HPDE6-E6E7 (cell line): Measurements from ENCODE around the gene PITX3.

Experiments
- DNase-seq: peaks from one replicate; pipeline ENCODE4 v3.0.0; 2011; ENCODE audit warnings: missing footprints; ENCODE audit errors: extremely low spot score

Gene PITX3

GRCh38 chr10:102241444-102242117 lies at the start of gene PITX3:
Gene PITX3, minus strand, starts transcription at chr10:102241512. Its CDS starts 9,432 bp downstream, at chr10:102232080.
- peak; percentile 87 for DNase-seq

DNA sequence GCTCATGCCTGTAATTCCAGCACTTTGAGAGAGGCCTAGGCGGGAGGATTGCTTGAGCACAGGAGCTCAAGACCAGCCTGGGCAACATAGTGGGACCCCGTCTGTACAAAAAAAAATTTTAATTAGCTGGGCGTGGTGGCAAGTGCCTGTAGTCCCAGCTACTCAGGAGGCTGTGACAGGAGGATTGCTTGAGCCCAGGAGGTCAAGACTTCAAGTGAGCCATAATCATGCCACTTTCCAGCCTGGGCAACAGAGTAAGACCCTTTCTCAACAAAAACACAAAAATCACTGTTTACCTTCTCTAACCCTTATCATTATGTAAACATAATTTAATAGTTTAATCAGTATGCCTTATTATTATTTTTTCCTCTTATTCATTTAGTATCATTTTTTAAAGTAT lies 48.5 kb upstream of the PITX3 start:
- no peak for DNase-seq

GRCh38 chr10:102289356-102289755 lies 48.0 kb upstream of the PITX3 start:
- DNase-seq, result no peak

- no peak for DNase-seq
These were observed 46.7 kb upstream of the PITX3 start for GRCh38 chr10:102287991-102288390.

DNA sequence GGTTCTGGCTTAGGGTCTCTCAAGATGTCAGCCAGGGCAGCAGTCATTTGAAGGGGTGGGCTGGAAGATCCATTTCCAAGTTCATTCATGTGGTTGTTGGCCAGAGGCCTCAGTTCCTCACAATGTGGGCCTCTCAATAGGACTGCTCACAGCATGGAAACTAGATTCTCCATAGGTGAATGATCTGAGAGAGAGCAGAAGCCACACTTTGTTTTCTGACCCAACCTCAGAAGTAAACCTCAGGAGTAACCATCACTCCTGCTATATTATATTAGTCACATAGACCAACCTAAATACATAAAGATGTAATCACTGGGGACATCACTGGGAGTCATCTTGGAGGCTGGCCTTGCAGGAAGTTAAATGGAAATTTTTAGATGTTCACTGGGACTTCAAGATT lies 46.2 kb upstream of the PITX3 start:
- DNase-seq, result no peak

DNA sequence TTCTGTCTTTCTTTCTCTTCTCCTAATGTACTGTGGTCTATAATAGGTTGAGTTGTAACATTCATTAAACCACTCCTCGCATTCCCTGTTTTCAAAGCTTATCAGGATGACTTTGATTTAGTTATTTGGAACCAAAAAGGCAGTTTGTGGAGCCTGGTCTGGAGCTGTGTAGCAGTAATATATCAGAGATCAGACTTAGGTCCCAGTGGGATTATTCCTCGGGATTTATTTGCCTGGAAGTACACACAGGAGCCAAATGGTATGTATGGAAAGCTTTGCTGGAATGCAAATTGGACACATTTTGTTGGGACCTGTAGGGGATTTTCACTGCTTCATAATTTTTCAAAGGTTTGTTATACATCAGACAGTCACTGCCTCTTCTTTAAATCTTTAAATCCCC lies 44.9 kb upstream of the PITX3 start:
- DNase-seq, result no peak

DNA sequence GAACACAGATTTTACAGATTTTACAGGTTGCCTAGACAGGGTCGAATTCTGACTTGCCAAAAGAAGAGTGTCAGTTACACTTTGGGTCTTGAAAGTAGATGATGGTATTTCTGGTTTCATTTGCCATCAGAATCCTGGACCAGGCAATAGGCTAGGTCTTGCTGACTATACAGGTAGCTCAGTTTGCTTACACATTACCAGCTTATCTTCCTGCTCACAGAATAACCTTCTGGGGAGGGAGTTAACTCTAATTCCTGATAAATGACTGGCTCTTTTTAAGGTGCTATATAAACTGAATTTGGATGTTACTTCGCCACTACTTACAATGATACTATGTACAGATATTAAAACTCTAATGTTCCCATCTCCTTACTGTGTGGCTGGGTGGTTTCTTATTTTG lies 43.8 kb upstream of the PITX3 start:
- DNase-seq, result no peak

GRCh38 chr10:102284531-102284930 lies 43.2 kb upstream of the PITX3 start:
- no peak for DNase-seq

DNA sequence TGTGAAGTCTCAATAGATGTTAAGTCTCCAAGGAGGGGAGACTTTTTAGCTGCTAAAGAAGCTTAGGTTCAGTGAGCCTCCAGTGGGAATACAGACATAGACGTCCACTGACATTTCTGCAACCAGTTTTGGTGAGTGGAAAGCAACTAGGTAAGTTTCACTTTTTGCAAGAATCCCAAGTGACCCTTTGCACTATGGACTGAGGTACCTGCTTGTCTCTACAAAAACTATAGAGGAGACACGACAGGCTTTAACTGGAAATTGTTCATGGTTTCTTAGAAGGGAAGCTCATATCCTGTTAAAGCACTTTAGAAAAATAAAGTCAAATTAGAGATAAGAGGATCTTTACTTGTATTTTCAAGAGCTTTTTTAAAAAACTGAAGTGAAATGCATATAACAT lies 42.6 kb upstream of the PITX3 start:
- no peak for DNase-seq

- peak; percentile 29 for DNase-seq
These were observed 42.2 kb upstream of the PITX3 start for GRCh38 chr10:102283488-102283887.

DNA sequence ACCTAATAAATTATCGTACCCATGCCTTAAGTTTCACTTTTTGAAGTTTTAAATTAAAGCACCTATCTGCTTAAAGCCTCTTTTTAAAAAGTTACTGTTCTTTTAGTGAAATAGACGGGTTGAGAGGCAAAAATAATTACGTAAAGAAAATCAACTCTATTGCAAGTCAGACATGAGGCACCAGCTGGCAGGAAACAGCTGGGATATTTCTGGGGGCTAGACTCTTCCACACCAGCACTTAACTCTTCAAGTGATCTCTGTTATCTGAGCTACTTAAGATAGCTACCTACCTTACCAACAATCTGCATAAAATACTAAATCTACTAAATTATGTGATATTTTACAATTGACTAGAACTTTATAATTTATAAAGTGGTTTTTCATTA lies 39.8 kb upstream of the PITX3 start:
- DNase-seq, result no peak

- no peak for DNase-seq
These were observed 39.2 kb upstream of the PITX3 start for GRCh38 chr10:102280397-102281101.

DNA sequence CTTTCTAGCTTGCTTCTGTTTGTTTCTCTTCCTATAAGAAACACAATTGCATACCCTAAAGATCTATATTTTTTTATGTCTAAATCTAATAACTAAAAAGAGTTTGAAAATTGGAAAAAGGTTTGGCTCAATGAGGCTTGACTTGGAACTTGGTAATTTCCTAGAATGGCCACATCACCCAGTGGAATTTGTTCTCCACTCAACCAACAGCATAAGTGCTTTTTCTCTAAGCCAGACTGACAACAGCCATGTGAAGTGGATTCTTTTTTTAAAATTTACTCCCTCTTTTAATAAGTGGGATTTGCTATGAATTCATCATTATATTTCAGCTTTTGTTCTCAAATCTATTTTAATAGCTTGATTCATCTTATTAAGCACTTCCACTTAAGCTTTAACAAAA lies 37.8 kb upstream of the PITX3 start:
- no peak for DNase-seq

GRCh38 chr10:102275343-102275742 lies 34.0 kb upstream of the PITX3 start:
- no peak for DNase-seq

GRCh38 chr10:102274062-102274461 lies 32.8 kb upstream of the PITX3 start:
- DNase-seq, result no peak

GRCh38 chr10:102269017-102269416 lies 27.7 kb upstream of the PITX3 start:
- no peak for DNase-seq

DNA sequence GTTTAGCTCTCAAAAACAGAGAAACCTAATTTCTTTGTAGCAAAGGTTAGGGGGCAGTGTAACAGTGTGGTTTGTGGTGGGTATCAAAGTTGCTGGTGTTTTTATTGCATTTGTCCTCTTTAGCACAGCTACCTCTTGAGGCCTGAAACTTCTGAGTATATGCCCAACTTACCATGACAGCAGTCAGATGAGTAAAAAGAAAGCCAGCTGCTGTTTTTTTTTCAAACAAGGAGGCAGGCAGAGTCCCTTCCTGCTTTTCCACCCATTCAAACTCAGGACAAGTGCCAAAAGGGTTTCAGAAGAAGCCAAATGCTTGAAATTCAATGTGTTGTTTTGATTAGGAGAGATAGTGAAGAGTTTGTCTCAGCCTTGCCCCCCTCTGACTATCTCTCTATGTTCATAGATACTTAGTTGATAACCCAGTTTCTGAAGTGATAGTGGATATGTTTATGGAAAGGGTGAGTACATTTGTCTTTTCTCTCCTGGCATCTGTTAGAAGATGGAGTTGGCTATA lies 27.1 kb upstream of the PITX3 start:
- no peak for DNase-seq

GRCh38 chr10:102267748-102268147 lies 26.4 kb upstream of the PITX3 start:
- no peak for DNase-seq

- no peak for DNase-seq
These were observed 25.4 kb upstream of the PITX3 start for GRCh38 chr10:102266670-102267069.

DNA sequence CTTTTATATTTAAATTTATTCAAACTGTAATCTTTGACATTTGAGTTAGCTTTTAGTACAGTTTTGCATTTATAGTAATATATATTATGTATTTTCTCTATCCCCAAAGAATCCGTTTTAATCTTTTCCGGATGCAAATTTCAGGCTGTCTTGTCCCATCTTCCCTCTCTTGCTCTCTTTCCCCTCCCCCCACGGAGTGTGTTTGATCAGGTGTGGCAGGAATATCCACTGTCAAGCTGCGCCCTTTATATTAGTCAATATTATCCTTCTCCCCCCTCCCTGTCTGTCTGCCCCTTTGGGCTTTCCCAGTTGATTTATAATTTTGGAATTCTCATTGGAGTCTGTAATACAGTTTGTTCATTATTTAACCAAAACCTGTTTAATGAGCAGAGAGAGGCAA lies 23.1 kb upstream of the PITX3 start:
- no peak for DNase-seq

GRCh38 chr10:102262744-102263370 lies 21.5 kb upstream of the PITX3 start:
- DNase-seq, result no peak

DNA sequence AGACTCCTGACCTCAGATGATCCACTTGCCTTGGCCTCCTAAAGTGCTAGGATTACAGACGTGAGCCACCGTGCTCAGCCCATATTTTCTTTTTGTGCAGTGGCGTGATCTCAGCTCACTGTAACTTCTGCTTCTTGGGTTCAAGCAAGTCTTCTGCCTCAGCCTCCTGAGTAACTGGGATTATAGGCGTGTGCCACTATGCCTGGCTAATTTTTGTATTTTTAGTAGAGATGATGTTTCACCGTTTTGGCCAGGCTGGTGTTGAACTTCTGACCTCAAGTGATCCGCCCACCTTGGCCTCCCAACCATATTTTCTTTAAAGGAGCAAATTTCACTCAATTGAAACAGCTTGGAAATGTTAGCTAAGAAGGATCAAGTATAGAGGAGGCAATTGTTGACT lies 20.5 kb upstream of the PITX3 start:
- no peak for DNase-seq

DNA sequence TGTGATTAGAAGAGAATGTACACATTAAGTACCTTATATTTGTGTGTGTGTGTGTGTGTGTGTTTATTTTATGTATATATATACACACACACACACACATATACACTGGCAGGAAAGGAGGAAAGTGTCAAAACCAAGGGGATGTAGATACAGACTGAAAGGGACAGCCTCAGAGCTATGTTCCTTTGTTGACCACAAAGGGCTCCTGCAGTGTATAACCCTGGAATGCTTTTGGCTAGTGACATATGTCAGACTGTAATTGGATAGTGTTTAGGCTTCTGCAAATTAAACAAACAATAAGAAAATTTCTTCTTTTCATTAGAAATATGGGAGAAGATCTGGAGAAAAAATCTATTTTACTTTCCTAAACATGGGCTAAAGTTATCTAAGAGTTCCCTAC lies 19.9 kb upstream of the PITX3 start:
- no peak for DNase-seq
